GM20431 (cell line): ENCODE results near the gene PROKR1.
"Not testable (repeated sequence)": the region's sequence is repeated elsewhere in the genome, so short reads cannot be mapped to it uniquely, and the experiment has no call there.

ENCODE experiments used
- in situ Hi-C: fragments of 300-500 bp; cut with MseI, MboI; formaldehyde crosslinking; loops from one replicate; pipeline ENCODE4 v1.15.0; 2020; ENCODE audit warnings: low sequenced_read_pairs; ENCODE audit not compliant: unreplicated experiment

PROKR1 gene

GRCh38 chr2:68643011-68643873 lies at the start of gene PROKR1:
Gene PROKR1 (plus strand): TSS chr2:68643579. CDS start chr2:68645822, 2,243 bp downstream.
- in situ Hi-C loops = no loop called here

- in situ Hi-C loops = no loop called here
Measured at GRCh38 chr2:68594041-68594440, 49.3 kb upstream of the PROKR1 start.

DNA sequence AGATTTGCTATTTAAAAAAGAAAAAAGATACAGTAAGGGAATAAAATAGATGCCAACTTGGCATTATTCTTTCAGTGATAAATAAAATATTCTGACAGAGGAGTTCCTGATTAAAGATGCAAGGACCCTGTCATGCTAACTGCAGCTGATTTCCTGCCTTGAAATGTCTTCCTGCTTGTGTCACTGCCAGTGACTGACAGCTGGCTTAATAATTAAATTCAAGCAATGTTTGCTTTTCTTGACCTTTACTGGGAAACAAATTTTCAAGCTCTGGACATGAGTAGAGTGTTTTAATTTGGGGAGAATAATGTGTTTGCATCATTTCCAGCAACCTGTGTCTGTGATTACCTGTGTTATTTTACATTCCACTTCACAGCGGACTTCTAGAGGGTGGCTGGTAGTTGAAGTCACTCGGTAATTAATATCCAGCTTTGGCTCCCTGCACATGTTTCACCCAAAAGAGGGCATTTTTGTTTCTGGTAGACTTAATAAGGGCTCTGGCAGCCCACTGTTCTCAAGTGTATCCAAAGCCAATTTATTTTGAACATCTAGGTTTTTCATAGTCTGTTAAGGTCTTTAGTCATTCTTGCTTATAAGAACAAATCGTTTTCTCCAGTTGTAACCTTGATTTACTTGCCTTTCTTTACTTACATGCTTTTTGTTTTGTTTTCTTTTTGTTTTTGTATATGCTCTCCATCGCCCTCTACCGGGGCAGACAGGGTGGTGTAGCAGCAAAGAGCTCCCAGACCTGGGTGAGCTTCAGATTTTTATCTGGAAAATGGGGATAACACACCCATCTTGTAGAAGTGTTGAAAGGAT lies 48.5 kb upstream of the PROKR1 start:
- in situ Hi-C loops = no loop called here

DNA sequence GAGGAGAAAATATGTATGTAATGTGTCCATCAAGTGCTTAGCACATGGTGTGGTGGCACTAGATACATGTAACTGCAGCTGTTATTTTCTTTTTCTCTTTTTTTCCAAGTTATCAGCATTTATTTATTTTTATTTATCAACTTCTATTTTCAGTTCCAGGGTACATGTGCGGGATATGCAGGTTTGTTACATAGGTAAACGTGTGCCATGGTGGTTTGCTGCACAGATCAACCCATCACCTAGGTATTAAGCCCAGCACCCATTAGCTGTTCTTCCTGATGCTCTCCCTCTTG lies 47.9 kb upstream of the PROKR1 start:
- in situ Hi-C loops = not testable (repeated sequence)

DNA sequence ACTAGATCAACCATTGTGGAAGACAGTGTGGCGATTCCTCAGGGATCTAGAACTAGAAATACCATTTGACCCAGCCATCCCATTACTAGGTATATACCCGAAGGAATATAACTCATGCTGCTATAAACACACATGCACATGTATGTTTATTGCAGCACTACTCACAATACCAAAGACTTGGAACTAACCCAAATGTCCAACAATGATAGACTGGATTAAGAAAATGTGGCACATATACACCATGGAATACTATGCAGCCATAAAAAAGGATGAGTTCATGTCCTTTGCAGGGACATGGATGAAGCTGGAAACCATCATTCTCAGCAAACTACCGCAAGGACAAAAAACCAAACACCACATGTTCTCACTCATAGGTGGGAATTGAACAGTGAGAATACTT lies 42.9 kb upstream of the PROKR1 start:
- in situ Hi-C loops = not testable (repeated sequence)

- in situ Hi-C loops = no loop called here
Measured at GRCh38 chr2:68603059-68603458, 40.3 kb upstream of the PROKR1 start.

GRCh38 chr2:68604077-68604476 lies 39.3 kb upstream of the PROKR1 start:
- in situ Hi-C loops = no loop called here

GRCh38 chr2:68605939-68606338 lies 37.4 kb upstream of the PROKR1 start:
- in situ Hi-C loops = no loop called here

GRCh38 chr2:68606759-68607158 lies 36.6 kb upstream of the PROKR1 start:
- in situ Hi-C loops = no loop called here

GRCh38 chr2:68607837-68608236 lies 35.5 kb upstream of the PROKR1 start:
- in situ Hi-C loops = no loop called here

- in situ Hi-C loops = no loop called here
Measured at GRCh38 chr2:68612765-68613519, 30.4 kb upstream of the PROKR1 start.

DNA sequence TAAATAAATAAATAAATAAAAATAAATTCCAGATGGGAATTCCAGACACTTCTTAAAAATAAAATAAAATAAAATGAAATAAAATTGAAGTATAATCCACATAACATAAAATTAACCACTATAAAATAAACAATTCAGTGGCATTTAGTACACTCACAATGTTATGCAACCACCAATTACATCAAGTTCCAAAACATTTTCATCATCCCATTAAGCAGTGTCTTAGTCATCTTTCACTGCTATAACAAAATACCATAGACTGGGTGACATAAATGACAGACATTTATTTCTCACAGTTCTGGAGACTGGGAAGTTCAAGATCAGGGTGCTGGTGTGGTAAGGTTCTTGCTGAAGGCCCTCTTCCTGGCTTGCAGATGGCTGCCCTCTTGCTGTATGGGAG lies 22.6 kb upstream of the PROKR1 start:
- in situ Hi-C loops = no loop called here

DNA sequence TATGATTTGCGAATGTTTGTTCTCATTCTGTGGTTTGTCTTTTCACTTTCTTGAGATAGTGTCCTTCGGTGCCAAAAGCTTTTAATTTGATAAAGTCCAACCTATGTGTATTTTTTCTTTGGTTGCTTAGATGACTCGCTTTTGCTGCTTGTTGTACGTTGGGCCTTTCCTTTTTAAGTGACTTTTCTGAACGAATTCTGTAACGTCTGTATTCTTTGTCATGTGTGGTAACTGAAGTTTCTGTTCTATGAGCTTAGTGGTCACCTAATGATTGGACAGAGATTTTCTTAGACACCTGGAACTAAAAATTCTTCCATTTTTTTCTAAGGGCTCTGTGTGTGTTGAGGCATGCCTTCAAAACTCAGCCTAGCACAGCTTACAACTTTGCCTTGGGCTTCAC lies 19.6 kb upstream of the PROKR1 start:
- in situ Hi-C loops = no loop called here

DNA sequence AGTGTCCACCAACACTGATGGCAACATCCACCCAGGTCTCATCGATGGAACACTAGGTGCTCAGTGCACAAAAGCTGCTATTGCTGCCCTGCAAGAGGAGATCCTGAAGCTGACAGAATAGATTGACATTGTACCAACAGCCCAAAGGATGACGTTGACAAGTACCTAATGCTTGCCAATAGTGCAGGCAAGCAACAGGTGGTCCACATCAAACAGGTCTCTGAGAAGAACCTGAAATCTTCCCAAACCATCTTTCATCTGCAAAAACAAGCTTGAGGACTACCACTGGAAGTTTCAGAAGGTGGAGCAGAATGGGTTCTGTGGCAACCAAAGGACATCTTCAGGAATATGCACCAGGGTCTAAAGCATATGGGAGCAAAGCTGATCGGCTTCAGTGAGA lies 15.8 kb upstream of the PROKR1 start:
- in situ Hi-C loops = no loop called here

DNA sequence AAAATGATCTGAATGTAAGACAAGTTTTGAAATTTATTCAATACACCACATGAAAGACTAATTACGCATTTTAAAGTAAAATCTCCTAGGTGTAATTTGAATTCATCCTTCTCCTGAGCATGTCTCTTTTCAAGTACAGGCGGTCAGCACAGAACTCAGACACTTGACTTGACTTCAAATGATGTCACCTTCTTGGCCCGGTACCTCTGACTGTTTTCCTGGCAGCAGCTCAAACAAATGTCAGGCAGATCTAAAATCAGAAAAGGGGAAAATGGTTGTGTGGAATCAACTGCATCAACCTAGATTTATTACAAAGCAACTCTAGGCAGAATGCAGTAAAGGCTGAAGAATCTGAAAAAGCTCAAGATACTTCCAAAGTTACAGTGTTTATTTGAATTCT lies 11.4 kb upstream of the PROKR1 start:
- in situ Hi-C loops = no loop called here

DNA sequence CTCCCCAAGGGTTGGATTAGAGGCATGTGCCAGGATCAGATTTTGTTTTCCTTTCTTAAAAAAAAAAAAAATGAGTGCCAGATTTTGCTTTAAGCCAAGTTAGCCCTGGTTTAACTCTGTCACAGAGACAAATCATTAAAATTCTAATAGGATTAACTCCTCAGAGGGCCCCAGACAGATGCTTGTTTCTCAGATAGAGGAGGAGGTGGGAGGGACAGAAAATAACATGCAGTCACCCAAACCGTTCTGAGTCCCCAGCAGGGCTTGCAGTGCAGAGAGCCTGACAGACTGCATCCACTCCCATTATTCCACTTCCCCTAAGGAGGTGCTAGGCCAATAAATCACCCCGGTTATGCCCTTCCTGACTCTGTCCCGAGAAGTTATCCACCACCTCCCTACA lies 6.3 kb upstream of the PROKR1 start:
- in situ Hi-C loops = no loop called here

- in situ Hi-C loops = no loop called here
Measured at GRCh38 chr2:68643874-68644485, 601 bp downstream of the PROKR1 start.

DNA sequence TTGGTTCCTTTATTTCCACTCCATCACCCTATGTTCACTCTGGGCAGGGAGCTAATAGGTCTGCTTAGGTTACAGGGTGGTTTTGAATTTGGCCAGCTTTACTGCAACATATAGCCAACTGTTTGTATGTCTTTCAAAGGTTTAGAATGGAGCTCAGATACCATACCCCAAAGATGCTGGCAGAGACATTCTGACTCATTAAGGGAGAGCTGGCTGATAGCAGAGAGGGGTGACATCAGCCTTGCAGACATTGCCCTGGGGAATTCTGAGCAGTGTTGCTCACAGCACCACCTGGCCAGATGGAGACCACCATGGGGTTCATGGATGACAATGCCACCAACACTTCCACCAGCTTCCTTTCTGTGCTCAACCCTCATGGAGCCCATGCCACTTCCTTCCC lies 2.1 kb downstream of the PROKR1 start:
- in situ Hi-C loops = no loop called here

- in situ Hi-C loops = no loop called here
Measured at GRCh38 chr2:68646303-68646702, 2.9 kb downstream of the PROKR1 start.

DNA sequence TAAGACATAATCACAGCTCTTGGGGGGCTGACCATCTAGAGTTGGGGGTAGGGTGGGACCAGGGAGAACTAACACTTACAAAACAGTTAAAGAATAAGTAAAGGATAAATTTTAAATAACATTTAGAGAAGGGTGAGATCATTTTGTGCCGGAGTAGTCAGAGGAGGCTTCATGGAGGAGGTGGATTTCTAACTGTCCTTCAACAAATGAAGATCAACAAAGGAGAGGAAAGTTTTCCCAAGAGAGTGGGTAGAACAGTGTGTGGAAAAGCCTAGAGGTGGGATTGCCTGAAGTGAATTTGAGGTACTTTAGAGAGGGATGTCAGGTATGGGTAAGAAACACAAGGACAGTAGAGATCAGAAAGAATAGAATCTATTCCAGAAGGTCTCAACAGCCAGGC lies 7.3 kb downstream of the PROKR1 start:
- in situ Hi-C loops = no loop called here
